GM12801 (cell line): Measurements from ENCODE around the gene SGIP1.

Experiments
- CTCF ChIP-seq: IDR thresholded peaks from one replicate; pipeline ENCODE4 v1.5.1; 2011; ENCODE audit warnings: control low read depth; ENCODE audit not compliant: insufficient read length; ENCODE audit errors: extremely low read depth

The SGIP1 gene

GRCh38 chr1:66495495-66495894 lies 38.5 kb upstream of the SGIP1 start:
- TF ChIP-seq CTCF: no peak

GRCh38 chr1:66497910-66498309 lies 36.0 kb upstream of the SGIP1 start:
- TF ChIP-seq CTCF: no peak

- no peak for TF ChIP-seq CTCF
Observed at GRCh38 chr1:66500301-66500700, 33.7 kb upstream of the SGIP1 start.

- TF ChIP-seq CTCF: no peak
Observed at GRCh38 chr1:66502086-66502485, 31.9 kb upstream of the SGIP1 start.

- TF ChIP-seq CTCF: no peak
Observed at GRCh38 chr1:66503841-66504470, 30.0 kb upstream of the SGIP1 start.

- no peak for TF ChIP-seq CTCF
Observed at GRCh38 chr1:66505671-66506392, 28.1 kb upstream of the SGIP1 start.

GRCh38 chr1:66506393-66506687 lies 27.6 kb upstream of the SGIP1 start:
- TF ChIP-seq CTCF: no peak
